Neural cell (in vitro differentiated cells): ENCODE results near the gene GLTP.

Source experiments
- EP300 ChIP-seq: fragments of 450-650 bp; conservative IDR thresholded peaks from 2 replicates; pipeline ENCODE4 v1.6.1; 2014; ENCODE audit warnings: antibody characterized with exemption, mild to moderate bottlenecking, moderate library complexity; ENCODE audit not compliant: poor library complexity, severe bottlenecking
- EZH2 ChIP-seq: fragments of 200-600, 300-800 bp; shearing (Covaris generic), sonication (generic); IDR thresholded peaks from 2 replicates; pipeline ENCODE4 v1.6.1; 2014; ENCODE audit warnings: antibody characterized with exemption, low read length, borderline replicate concordance, mild to moderate bottlenecking; ENCODE audit not compliant: insufficient read depth, poor library complexity, severe bottlenecking
- POLR2AphosphoS5 ChIP-seq: IDR thresholded peaks from 2 replicates; pipeline ENCODE4 v1.6.1; 2012
- RAD21 ChIP-seq: fragments of 450-650 bp; conservative IDR thresholded peaks from 2 replicates; pipeline ENCODE4 v1.6.1; 2014; ENCODE audit warnings: antibody characterized with exemption, mild to moderate bottlenecking, moderate library complexity
- TF ChIP-seq, protein P1 (sequence below): fragments of 450-650 bp; IDR thresholded peaks from 2 replicates; pipeline ENCODE4 v1.5.1; 2014; ENCODE audit warnings: antibody characterized with exemption, mild to moderate bottlenecking, moderate library complexity; ENCODE audit not compliant: poor library complexity, severe bottlenecking

DNA sequence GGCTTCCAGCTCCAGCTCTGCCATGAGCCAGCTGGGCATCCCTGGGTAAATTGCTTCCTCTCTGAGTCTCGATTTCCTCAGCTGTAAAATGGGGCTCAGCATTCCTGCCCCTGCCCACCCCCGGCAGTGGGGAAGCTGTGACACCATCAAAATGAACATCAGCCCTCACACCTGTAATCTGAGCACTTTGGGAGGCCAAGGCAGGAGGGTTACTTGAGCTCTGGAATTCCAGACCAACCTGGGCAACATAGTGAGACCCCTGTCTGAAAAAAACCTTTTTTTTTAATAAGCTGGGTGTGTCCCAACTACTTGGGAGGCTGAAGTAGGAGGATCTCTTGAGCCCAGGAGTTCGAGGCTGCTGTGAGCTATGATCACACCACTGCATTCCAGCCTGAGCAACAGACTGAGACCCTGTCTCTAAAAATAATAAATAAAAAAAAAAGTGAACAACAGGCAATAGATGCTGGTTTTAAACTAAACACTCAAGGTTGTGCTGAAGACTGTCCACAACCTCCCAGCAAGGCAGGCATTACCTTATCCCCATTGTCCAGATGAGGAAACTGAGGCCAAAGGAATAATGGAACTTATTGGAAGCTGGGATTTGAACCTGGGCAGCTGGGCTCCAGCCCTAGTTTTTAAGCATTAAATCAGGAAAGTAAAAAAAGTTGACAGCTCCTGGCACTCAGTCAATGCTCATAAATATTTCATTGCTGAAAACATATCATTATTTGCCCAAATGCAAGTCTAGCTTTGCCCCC, 51.4 kb downstream of the GLTP start:
- TF ChIP-seq, protein P1, sequence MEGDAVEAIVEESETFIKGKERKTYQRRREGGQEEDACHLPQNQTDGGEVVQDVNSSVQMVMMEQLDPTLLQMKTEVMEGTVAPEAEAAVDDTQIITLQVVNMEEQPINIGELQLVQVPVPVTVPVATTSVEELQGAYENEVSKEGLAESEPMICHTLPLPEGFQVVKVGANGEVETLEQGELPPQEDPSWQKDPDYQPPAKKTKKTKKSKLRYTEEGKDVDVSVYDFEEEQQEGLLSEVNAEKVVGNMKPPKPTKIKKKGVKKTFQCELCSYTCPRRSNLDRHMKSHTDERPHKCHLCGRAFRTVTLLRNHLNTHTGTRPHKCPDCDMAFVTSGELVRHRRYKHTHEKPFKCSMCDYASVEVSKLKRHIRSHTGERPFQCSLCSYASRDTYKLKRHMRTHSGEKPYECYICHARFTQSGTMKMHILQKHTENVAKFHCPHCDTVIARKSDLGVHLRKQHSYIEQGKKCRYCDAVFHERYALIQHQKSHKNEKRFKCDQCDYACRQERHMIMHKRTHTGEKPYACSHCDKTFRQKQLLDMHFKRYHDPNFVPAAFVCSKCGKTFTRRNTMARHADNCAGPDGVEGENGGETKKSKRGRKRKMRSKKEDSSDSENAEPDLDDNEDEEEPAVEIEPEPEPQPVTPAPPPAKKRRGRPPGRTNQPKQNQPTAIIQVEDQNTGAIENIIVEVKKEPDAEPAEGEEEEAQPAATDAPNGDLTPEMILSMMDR, result no peak
- no peak for TF ChIP-seq POLR2AphosphoS5
- TF ChIP-seq EZH2, result no peak
- no peak for TF ChIP-seq RAD21
- TF ChIP-seq EP300, result no peak
